Hepatocyte (in vitro differentiated cells): ENCODE measurements around the gene HDAC8. TPM values are rescaled to one million over a fixed set of nuclear protein-coding genes. Genes with fewer than 3 reads are reported as not detected.

Experiments used
- DNase-seq: peaks from one replicate; pipeline ENCODE4 v3.0.0-alpha.2; 2016; ENCODE audit warnings: low spot score
- H2AFZ ChIP-seq: fragments of 200-600 bp; sonication (generic); 2 replicates; pipeline ENCODE4 v1.6.0; 2016; ENCODE audit warnings: antibody characterized with exemption, mild to moderate bottlenecking
- H3K27ac ChIP-seq: fragments of 200-600 bp; sonication (generic); 2 replicates; pipeline ENCODE4 v1.5.1; 2016; ENCODE audit warnings: mild to moderate bottlenecking
- H3K27me3 ChIP-seq: fragments of 200-600 bp; sonication (generic); 2 replicates; pipeline ENCODE4 v1.6.1; 2016
- H3K36me3 ChIP-seq: fragments of 200-600 bp; sonication (generic); replicated peaks from 2 replicates; pipeline ENCODE4 v1.5.1; 2016; ENCODE audit warnings: low read depth; ENCODE audit not compliant: insufficient read depth
- H3K4me1 ChIP-seq: fragments of 200-600 bp; sonication (generic); 2 replicates; pipeline ENCODE4 v1.5.1; 2016; ENCODE audit warnings: mild to moderate bottlenecking, moderate library complexity; ENCODE audit not compliant: insufficient read depth
- H3K4me2 ChIP-seq: fragments of 200-600 bp; sonication (generic); 2 replicates; pipeline ENCODE4 v1.6.0; 2016
- H3K4me3 ChIP-seq: fragments of 200-600 bp; sonication (generic); 2 replicates; pipeline ENCODE4 v1.5.1; 2016; ENCODE audit warnings: mild to moderate bottlenecking
- H3K79me2 ChIP-seq: fragments of 200-600 bp; sonication (generic); 2 replicates; pipeline ENCODE4 v1.6.0; 2017; ENCODE audit warnings: mild to moderate bottlenecking
- H3K9me2 ChIP-seq: fragments of 200-600 bp; sonication (generic); replicated peaks from 2 replicates; pipeline ENCODE4 v1.6.0; 2017; ENCODE audit warnings: mild to moderate bottlenecking; ENCODE audit not compliant: insufficient read depth
- H3K9me3 ChIP-seq: fragments of 200-600 bp; sonication (generic); 2 replicates; pipeline ENCODE4 v1.5.1; 2016; ENCODE audit warnings: low read depth, mild to moderate bottlenecking
- H4K20me1 ChIP-seq: fragments of 200-600 bp; sonication (generic); 2 replicates; pipeline ENCODE4 v1.6.0; 2016; ENCODE audit warnings: mild to moderate bottlenecking; ENCODE audit not compliant: insufficient read depth, poor library complexity, severe bottlenecking
- EZH2 ChIP-seq: fragments of 200-600 bp; sonication (generic); IDR thresholded peaks from 2 replicates; pipeline ENCODE4 v1.6.1; 2016; ENCODE audit warnings: antibody characterized with exemption, mild to moderate bottlenecking, borderline replicate concordance
- EZH2phosphoT487 ChIP-seq: fragments of 200-600 bp; sonication (generic); IDR thresholded peaks from one replicate; pipeline ENCODE4 v1.6.1; 2018; ENCODE audit warnings: antibody characterized with exemption, mild to moderate bottlenecking, low read depth, moderate library complexity; ENCODE audit not compliant: unreplicated experiment, severe bottlenecking
- WGBS: methylation state at CpG from one replicate; pipeline ENCODE4 v1.1.6; 2016; ENCODE audit warnings: low lambda C conversion rate; ENCODE audit errors: missing lambda C conversion rate; 5-methylcytosine and 5-hydroxymethylcytosine counted together
- polyA plus RNA-seq: library from polyadenylated mRNA; unstranded; fragments of >200 nt; fragmentation: Nextera tagmentation; extraction: Ambion mirVana; gene quantifications from 2 replicates; pipeline ENCODE4 v1.2.1, GENCODE V29; 2016
- total RNA-seq: library from RNA; depleted of rRNA; stranded (reverse); fragments of >200 nt; gene quantifications from 2 replicates; pipeline ENCODE4 v1.2.3, GENCODE V29; 2014
- TF ChIP-seq, protein P1 (sequence below): fragments of 200-600 bp; sonication (generic); IDR thresholded peaks from 2 replicates; pipeline ENCODE4 v1.5.1; 2016; ENCODE audit warnings: antibody characterized with exemption, mild to moderate bottlenecking; ENCODE audit not compliant: poor library complexity

The HDAC8 gene
- total and polyA plus RNA-seq, 2 experiments from 2014 or later: 29.4 to 29.5 TPM

DNA sequence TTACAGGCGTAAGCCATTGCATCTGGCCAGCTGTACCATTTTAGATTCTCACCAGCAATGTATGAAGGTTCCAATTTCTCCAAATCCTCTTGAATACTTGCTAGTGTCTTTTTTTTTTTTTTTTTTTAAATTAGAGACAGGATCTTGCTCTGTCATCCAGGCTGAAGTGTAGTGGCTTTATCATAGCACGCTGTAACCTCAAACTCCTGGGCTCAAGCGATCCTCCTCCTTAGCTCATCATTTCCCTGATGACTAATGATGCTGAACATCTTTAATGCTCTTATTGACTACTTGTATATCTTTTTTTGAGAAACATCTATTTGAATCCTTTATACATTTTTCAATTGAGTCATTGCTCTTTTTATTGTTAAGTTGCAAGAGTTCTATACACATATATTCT lies 40.3 kb downstream of the HDAC8 start:
- Histone ChIP-seq H3K9me3 (no peaks in the 10 kb centered on the region), H2AFZ (no peak overlapping the region), H3K27me3 (no peaks in the 10 kb centered on the region), H3K9me2 (no peaks in the 10 kb centered on the region), H3K79me2 (no peaks in the 10 kb centered on the region), H3K4me2 (no peak overlapping the region), H3K36me3 (no peaks in the 10 kb centered on the region), H3K4me3 (no peak overlapping the region), H3K4me1 (no peaks in the 10 kb centered on the region), H3K27ac (no peak overlapping the region), H4K20me1 (no peaks in the 10 kb centered on the region)
- 77% methylated on average over 3 of the region's 3 CpGs for WGBS
- DNase-seq: no peak
- TF ChIP-seq, protein P1, sequence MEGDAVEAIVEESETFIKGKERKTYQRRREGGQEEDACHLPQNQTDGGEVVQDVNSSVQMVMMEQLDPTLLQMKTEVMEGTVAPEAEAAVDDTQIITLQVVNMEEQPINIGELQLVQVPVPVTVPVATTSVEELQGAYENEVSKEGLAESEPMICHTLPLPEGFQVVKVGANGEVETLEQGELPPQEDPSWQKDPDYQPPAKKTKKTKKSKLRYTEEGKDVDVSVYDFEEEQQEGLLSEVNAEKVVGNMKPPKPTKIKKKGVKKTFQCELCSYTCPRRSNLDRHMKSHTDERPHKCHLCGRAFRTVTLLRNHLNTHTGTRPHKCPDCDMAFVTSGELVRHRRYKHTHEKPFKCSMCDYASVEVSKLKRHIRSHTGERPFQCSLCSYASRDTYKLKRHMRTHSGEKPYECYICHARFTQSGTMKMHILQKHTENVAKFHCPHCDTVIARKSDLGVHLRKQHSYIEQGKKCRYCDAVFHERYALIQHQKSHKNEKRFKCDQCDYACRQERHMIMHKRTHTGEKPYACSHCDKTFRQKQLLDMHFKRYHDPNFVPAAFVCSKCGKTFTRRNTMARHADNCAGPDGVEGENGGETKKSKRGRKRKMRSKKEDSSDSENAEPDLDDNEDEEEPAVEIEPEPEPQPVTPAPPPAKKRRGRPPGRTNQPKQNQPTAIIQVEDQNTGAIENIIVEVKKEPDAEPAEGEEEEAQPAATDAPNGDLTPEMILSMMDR: no peak
- TF ChIP-seq EZH2phosphoT487 (no peak), EZH2 (no peak)

DNA sequence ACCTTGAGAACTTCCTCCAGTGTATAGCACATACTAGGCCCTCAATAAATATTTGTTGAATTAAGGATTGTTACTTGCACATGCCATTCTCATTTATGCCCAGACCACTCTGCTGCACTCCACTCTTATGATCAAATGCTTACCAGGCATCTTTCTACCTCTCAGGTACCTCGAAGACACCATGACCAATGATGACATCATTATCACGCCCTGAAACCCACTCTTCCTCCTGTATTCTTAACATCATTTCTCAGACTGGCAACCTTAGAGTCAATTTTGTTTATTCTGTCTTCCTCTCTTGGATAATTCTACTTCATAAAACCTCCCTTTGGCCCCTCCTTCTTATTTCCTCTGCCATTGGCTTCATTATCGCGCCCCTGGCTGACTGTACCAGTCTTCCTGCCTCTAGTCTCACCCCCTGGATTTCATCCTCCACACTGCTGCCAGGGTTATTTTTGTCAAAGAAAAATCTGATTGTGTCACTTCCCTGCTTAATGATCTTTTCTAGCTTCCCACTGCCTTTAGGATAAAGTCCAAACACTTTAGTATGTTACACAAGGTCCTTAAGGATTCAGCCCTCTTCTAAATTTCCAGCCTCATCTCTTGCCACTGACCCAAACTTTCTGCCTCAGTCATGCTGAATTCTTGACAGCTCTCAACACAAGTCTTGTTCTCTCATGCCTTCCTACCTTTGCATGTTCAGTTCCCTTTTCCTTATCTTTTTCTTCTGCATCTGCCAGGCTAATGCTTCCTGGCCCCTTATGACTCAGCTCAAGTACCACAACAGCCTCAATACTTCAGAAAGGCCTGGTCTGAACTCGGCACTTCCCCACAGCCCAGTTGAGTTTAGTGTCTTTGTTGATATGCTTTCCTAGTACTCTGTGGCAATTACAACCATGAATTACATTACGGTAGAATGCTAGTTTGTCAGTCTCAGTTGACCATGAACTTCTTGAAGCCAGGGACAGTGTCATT lies 45.8 kb downstream of the HDAC8 start:
- H3K4me2 ChIP-seq: no peak overlapping the region
- no peaks in the 10 kb centered on the region for H4K20me1 ChIP-seq
- H3K27ac ChIP-seq: no peak overlapping the region
- H3K4me3 ChIP-seq: no peak overlapping the region
- peak; percentile 5 for DNase-seq
- no peak overlapping the region for H2AFZ ChIP-seq
- TF ChIP-seq EZH2 (no peak), EZH2phosphoT487 (no peak)
- TF ChIP-seq, protein P1: no peak
- no peaks in the 10 kb centered on the region for H3K27me3 ChIP-seq
- H3K4me1 ChIP-seq: no peaks in the 10 kb centered on the region
- H3K9me3 ChIP-seq: no peaks in the 10 kb centered on the region
- no peaks in the 10 kb centered on the region for H3K36me3 ChIP-seq
- H3K9me2 ChIP-seq: no peaks in the 10 kb centered on the region
- H3K79me2 ChIP-seq: no peaks in the 10 kb centered on the region
- WGBS: 80% methylated on average over 6 of the region's 6 CpGs

DNA sequence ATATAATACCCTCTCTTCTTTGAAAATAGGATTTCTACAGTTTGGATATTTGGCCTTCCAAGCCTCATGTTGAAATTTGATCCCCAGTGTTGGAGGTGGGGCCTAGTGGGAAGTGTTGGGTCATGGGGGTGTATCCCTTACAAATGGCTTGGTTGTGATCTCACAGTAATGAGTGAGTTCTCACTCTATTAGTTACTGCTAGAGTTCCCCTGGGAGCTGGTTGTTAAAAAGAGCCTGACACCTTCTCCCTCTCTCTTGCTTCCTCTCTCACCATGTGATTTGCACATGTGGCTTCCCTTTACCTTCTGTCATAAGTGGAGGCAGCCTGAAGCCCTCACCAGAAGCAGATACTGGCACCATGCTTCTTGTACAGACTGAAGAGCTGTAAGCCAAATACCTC lies 73.9 kb downstream of the HDAC8 start:
- H3K27me3 ChIP-seq: no peaks in the 10 kb centered on the region
- TF ChIP-seq, protein P1: no peak
- H3K4me2 ChIP-seq: no peak overlapping the region
- H3K27ac ChIP-seq: no peak overlapping the region
- H4K20me1 ChIP-seq: no peaks in the 10 kb centered on the region
- no peaks in the 10 kb centered on the region for H3K4me1 ChIP-seq
- H3K9me2 ChIP-seq: no peaks in the 10 kb centered on the region
- no peak overlapping the region for H2AFZ ChIP-seq
- DNase-seq: no peak
- no peak overlapping the region for H3K4me3 ChIP-seq
- H3K9me3 ChIP-seq: no peaks in the 10 kb centered on the region
- H3K36me3 ChIP-seq: no peaks in the 10 kb centered on the region
- H3K79me2 ChIP-seq: no peaks in the 10 kb centered on the region
